Umbilical cord (tissue), 2 donors: ENCODE results near the gene MLH1. TPM values are rescaled to one million over a fixed set of nuclear protein-coding genes. Genes with fewer than 3 reads are reported as not detected.
"Not testable (repeated sequence)": the region's sequence is repeated elsewhere in the genome, so short reads cannot be mapped to it uniquely, and the experiment has no call there.

Experiments
- DNase-seq: peaks from one replicate; pipeline ENCODE4 v3.0.0-alpha.2; 2015; ENCODE audit warnings: low spot score
- total RNA-seq: library from RNA; depleted of rRNA; stranded (reverse); fragments of >200 nt; gene quantifications from one replicate; pipeline ENCODE4 v1.2.3, GENCODE V29; 2014; ENCODE audit warnings: low replicate concordance; ENCODE audit not compliant: insufficient read depth

Gene MLH1
- total RNA-seq, 1 donor from 2014 or later, result 43.6 TPM

DNA sequence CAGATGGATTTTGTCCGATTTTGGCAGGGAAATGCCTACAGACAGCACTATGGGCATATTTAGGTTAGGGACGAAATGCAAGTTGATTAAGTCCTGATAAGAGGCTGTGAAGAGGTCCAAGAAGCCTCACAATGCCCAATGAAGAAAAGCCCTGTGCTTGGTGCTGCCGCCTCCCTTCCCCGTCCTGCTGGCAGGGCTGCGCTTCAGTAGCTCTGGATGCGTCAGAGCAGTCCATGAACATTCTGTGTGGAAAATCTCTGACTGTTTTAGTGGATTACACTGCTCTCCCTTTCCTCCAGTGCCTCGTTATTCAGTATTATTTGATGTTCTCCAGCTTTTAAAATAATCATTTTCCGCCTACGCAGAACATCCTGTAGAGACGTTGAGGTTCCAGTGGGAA, 39.6 kb downstream of the MLH1 start:
- DNase-seq, result peak; percentile 78

DNA sequence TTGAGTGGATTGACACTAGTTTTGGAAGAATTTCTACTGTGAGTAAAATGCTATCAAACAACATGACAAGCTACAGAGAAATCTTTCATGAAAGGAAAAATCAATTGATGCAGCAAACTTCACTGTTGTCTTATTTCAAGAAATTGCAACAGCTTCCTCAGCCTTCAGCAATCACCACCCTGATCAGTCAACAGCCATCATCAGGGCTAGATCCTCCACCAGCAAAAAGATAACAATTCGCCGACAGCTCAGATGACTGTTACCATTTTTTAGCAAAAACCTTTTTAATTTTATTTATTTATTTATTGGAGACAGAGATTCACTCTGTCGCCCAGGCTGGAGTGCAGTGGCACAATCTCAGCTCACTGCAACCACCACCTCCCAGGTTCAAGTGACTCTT, 44.0 kb downstream of the MLH1 start:
- no peak for DNase-seq

- peak; percentile 57 for DNase-seq
These were observed 46.0 kb downstream of the MLH1 start for GRCh38 chr3:37039161-37039846.

GRCh38 chr3:37040231-37040630, 46.9 kb downstream of the MLH1 start:
- no peak for DNase-seq

GRCh38 chr3:37041546-37042195, 48.4 kb downstream of the MLH1 start:
- DNase-seq, result no peak

GRCh38 chr3:37042712-37043111, 49.4 kb downstream of the MLH1 start:
- not testable (repeated sequence) for DNase-seq

DNA sequence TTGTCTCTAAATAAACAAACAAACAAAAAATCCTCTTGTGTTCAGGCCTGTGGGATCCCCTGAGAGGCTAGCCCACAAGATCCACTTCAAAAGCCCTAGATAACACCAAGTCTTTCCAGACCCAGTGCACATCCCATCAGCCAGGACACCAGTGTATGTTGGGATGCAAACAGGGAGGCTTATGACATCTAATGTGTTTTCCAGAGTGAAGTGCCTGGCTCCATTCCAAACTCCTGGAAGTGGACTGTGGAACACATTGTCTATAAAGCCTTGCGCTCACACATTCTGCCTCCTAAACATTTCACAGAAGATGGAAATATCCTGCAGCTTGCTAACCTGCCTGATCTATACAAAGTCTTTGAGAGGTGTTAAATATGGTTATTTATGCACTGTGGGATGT, 57.0 kb downstream of the MLH1 start:
- no peak for DNase-seq

- no peak for DNase-seq
These were observed 59.5 kb downstream of the MLH1 start for GRCh38 chr3:37052860-37053259.

DNA sequence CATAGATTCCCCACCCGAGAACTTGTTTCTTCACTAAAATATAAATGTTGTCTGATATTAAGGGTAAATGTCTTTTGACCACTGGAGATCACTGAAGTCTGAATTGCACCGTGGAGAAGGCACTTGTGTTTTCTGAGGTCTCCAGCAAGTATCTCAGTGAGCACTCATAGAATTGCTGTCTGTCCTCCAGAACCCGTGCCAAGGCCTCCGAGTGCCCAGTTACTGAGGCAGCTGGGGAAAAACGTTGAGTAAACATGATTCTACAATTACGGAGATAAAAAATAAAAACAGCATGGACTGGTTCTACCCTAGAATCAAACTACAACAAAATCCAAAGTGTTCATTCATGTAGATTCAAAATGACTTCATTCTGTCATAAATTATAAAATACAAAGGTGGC, 60.0 kb downstream of the MLH1 start:
- no peak for DNase-seq

- no peak for DNase-seq
These were observed 60.4 kb downstream of the MLH1 start for GRCh38 chr3:37053753-37054152.

- peak; percentile 36 for DNase-seq
These were observed 61.1 kb downstream of the MLH1 start for GRCh38 chr3:37054370-37054769.

GRCh38 chr3:37055077-37055476, 61.8 kb downstream of the MLH1 start:
- DNase-seq, result not testable (repeated sequence)

- no peak for DNase-seq
These were observed 63.5 kb downstream of the MLH1 start for GRCh38 chr3:37056826-37057225.

- no peak for DNase-seq
These were observed 64.8 kb downstream of the MLH1 start for GRCh38 chr3:37058117-37058516.

DNA sequence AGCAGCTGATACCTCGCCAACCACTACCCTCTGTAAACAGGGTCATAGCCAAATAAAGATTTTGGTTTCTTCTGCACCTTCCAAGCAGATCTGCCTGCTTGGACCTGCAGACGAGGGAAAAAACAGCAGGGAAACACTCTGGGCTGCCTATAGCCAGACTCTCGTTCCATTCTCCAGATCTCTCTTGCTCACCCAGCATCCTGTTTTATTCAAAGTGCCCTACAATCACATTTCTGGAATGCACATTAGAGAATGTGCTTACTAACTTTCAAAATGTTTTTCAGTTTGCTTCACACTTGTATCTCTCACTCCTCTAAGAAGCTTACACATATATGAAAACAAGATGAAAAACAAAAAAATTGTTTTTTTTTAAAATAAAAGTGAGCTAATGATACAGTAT, 71.4 kb downstream of the MLH1 start:
- no peak for DNase-seq

- DNase-seq, result no peak
These were observed 74.3 kb downstream of the MLH1 start for GRCh38 chr3:37067577-37067976.

DNA sequence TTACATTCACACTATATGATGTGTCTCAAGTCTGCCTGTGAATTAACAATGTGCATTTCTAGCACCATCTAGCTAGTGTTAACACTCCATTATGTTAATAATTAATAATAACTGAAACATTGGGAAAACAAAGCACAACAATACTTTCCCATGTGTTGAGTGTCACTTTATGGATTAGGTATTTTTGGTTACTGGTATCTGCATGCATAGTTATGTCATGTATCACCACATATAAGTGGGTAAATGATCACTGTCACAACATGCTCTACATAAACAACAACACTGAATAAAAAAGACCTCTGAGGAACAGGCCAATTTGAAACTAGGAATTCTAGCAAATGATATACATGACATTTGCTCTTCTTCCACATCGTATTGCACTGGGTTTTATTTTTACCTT, 74.7 kb downstream of the MLH1 start:
- DNase-seq, result no peak

DNA sequence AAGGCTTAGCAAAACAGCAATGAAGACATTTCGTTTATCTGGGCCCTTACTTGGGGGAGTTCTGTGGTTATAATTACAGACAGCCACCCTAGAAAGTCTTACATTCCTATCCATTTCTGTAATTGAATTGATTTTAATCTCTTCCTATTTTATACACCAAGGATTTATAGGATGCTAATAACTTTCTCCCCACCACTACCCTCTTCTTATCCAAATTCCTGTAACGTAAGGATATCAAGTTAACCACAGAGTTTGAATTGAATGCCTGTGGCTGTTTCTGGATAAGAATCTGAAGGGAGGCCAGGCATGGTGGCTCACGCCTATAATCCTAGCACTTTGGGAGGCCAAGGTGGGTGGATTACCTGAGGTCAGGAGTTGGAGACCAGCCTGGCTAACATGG, 78.6 kb downstream of the MLH1 start:
- no peak for DNase-seq

- peak; percentile 38 for DNase-seq
These were observed 79.6 kb downstream of the MLH1 start for GRCh38 chr3:37072892-37073291.

DNA sequence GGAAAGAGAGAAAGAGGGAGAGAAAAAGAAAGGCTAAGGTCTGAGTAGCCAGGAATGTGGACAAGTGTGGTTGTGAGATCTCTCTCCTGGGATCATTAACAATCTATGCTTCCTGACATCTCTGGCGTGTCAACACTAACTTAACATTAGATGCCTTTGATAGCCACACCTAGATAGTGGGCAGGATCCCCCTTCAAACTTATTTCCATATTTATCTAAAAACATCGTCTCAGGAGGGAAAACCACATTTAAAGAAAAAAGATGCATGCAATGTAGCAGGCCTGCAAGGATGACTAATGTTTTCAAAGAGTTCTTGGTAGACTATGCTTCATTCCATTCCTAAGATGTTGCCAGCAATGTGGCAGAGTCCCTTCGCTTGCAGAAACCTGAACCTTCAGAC, 80.9 kb downstream of the MLH1 start:
- peak; percentile 72 for DNase-seq

GRCh38 chr3:37075955-37076354, 82.6 kb downstream of the MLH1 start:
- DNase-seq, result no peak

DNA sequence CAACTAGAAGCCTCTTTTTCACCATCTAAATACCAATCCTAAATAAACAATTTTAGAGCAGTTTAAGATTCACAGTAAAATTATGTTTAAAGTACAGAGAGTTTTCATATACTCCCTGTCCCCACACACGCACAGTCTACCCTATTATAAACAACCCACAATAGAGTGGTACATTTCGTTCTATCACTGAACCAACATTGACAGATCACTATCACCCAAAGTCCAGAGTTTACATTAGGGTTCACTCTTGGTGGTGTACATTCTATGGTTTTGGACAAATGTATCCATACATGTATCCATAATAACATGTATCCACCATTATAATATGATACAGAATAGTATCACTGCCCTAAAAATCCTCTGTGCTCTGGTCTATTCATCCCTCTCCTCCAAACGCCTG, 89.0 kb downstream of the MLH1 start:
- DNase-seq, result no peak

DNA sequence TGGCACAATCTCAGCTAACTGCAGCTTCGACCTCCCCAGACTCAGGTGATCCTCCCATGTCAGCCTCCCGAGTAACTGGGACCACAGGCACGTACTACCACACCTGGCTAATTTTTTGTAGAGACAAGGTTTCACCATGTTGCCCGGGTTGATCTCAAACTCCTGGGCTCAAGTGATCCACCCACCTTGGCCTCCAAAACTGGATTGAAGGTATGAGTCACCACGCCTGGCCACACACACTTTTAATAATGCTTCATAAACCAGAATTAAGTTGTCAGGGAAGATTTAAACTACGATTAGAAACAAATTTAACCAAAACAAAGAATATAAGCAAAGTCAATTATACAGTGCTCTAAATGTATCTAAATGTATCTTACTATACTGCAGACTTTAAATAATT, 93.6 kb downstream of the MLH1 start:
- DNase-seq, result no peak

- DNase-seq, result no peak
These were observed 94.6 kb downstream of the MLH1 start for GRCh38 chr3:37087870-37088269.
